PC-9 (cell line): ENCODE results near the gene TMEM87A. TPM values are rescaled to one million over a fixed set of nuclear protein-coding genes. Genes with fewer than 3 reads are reported as not detected.

Experiments used
- BruUV-seq: library from RNA; stranded (reverse); fragments of 400-500 nt; replicated peaks from 2 replicates; lab custom pipeline; 2021; lab: Mats Ljungman, UMichigan
- CTCF ChIA-PET: fragments of 300-600 bp; sonication (Branson Sonifier 250); formaldehyde crosslinking; loops from one replicate; lab custom pipeline; 2022; ENCODE audit warnings: antibody characterized with exemption; lab: Charles Lee
- POLR2A ChIA-PET: fragments of 300-600 bp; sonication (Branson Sonifier 250); formaldehyde crosslinking; loops from one replicate; lab custom pipeline; 2022; ENCODE audit warnings: antibody characterized with exemption; ENCODE audit not compliant: unreplicated experiment; lab: Charles Lee
- DNase-seq, 2 experiments: peaks; one replicate each; pipeline versions ENCODE4 v3.0.0 to v3.0.0-alpha.2; 2015 to 2022; ENCODE audit warnings: mixed read lengths in 1 of 2
- H2AFZ ChIP-seq: fragments of 200-600 bp; sonication (generic); 2 replicates; pipeline ENCODE4 v1.8.1; 2017; ENCODE audit warnings: antibody characterized with exemption
- H3F3A ChIP-seq: fragments of 200-600 bp; sonication (generic); 2 replicates; pipeline ENCODE4 v1.8.1; 2017; ENCODE audit warnings: antibody characterized with exemption, mild to moderate bottlenecking, low read depth; ENCODE audit not compliant: insufficient read depth
- H3K27ac ChIP-seq: fragments of 200-600 bp; sonication (generic); 2 replicates; pipeline ENCODE4 v1.6.1; 2016; ENCODE audit warnings: mixed run types
- H3K27me3 ChIP-seq: fragments of 200-600 bp; sonication (generic); 2 replicates; pipeline ENCODE4 v1.6.1; 2016; ENCODE audit warnings: low read depth, mixed run types; ENCODE audit not compliant: insufficient read depth
- H3K36me3 ChIP-seq: fragments of 200-600 bp; sonication (generic); 2 replicates; pipeline ENCODE4 v1.6.1; 2016; ENCODE audit warnings: low read depth, mixed run types
- H3K4me1 ChIP-seq: fragments of 200-600 bp; sonication (generic); replicated peaks from 2 replicates; pipeline ENCODE4 v1.6.1; 2016; ENCODE audit warnings: mixed run types; ENCODE audit not compliant: insufficient read depth
- H3K4me2 ChIP-seq: fragments of 200-600 bp; sonication (generic); 2 replicates; pipeline ENCODE4 v1.6.1; 2017; ENCODE audit warnings: mixed run types
- H3K4me3 ChIP-seq: fragments of 200-600 bp; sonication (generic); 2 replicates; pipeline ENCODE4 v1.6.1; 2016; ENCODE audit warnings: mixed run types
- H3K79me2 ChIP-seq: fragments of 200-600 bp; sonication (generic); 2 replicates; pipeline ENCODE4 v1.6.1; 2017; ENCODE audit warnings: low read depth, mixed run types
- H3K9me2 ChIP-seq: fragments of 200-600 bp; sonication (generic); 2 replicates; pipeline ENCODE4 v1.8.1; 2017; ENCODE audit warnings: mild to moderate bottlenecking; ENCODE audit not compliant: insufficient read depth
- H3K9me3 ChIP-seq: fragments of 200-600 bp; sonication (generic); 2 replicates; pipeline ENCODE4 v1.8.1; 2016; ENCODE audit warnings: low read depth; ENCODE audit not compliant: insufficient read depth
- H4K20me1 ChIP-seq: fragments of 200-600 bp; sonication (generic); 2 replicates; pipeline ENCODE4 v1.8.1; 2017; ENCODE audit not compliant: insufficient read depth
- CTCF ChIP-seq: fragments of 200-600 bp; sonication (generic); conservative IDR thresholded peaks from 2 replicates; pipeline ENCODE4 v1.6.1; 2017; ENCODE audit warnings: mixed run types, antibody characterized with exemption, mild to moderate bottlenecking, moderate library complexity
- EZH2 ChIP-seq: fragments of 200-600 bp; sonication (generic); IDR thresholded peaks from 2 replicates; pipeline ENCODE4 v1.8.0; 2017; ENCODE audit warnings: antibody characterized with exemption, low read depth
- intact Hi-C: fragments of 100-400 bp; cut with micrococcal nuclease; formaldehyde crosslinking; loops from one replicate; pipeline ENCODE4 v1.10.0; 2022; ENCODE audit not compliant: unreplicated experiment
- total RNA-seq: library from RNA; stranded (reverse); gene quantifications from 2 replicates; pipeline ENCODE4 v1.2.3, GENCODE V29; 2021

TMEM87A gene
- total RNA-seq, 1 experiment from 2014 or later = 45.1 TPM

- no peak overlapping the region for H3K27ac ChIP-seq
- ChIA-PET CTCF (no interaction called here), POLR2A (no interaction called here)
- no peak for DNase-seq
- H3K4me3 ChIP-seq = no peak overlapping the region
- no peaks in the 10 kb centered on the region for H3K79me2 ChIP-seq
- H3F3A ChIP-seq = no peaks in the 10 kb centered on the region
- no peaks in the 10 kb centered on the region for H4K20me1 ChIP-seq
- no peaks in the 10 kb centered on the region for H3K27me3 ChIP-seq
- intact Hi-C loops = no loop called here
- no peaks in the 10 kb centered on the region for H3K9me2 ChIP-seq
- H2AFZ ChIP-seq = no peak overlapping the region
- TF ChIP-seq EZH2 (no peak), CTCF (no peak)
- H3K4me2 ChIP-seq = no peak overlapping the region
- H3K9me3 ChIP-seq = no peaks in the 10 kb centered on the region
- H3K4me1 ChIP-seq = 0 out of 2 replicates have a peak, but pooled peaks cover 6% of the 10 kb centered on the region
- no peaks in the 10 kb centered on the region for H3K36me3 ChIP-seq
- no TSS peak for BruUV-seq
Measured at GRCh38 chr15:42284551-42284950, 11.3 kb upstream of the TMEM87A start.

GRCh38 chr15:42283671-42284070, 10.4 kb upstream of the TMEM87A start:
- H3K27me3 ChIP-seq = no peaks in the 10 kb centered on the region
- ChIA-PET POLR2A (no interaction called here), CTCF (no interaction called here)
- no TSS peak for BruUV-seq
- H3K4me2 ChIP-seq = no peak overlapping the region
- no peaks in the 10 kb centered on the region for H3F3A ChIP-seq
- no peak overlapping the region for H3K4me3 ChIP-seq
- H3K9me3 ChIP-seq = no peaks in the 10 kb centered on the region
- intact Hi-C loops = no loop called here
- no peaks in the 10 kb centered on the region for H3K36me3 ChIP-seq
- 0 out of 2 replicates have a peak, but pooled peaks cover 6% of the 10 kb centered on the region for H3K4me1 ChIP-seq
- no peaks in the 10 kb centered on the region for H3K9me2 ChIP-seq
- no peak overlapping the region for H2AFZ ChIP-seq
- H3K27ac ChIP-seq = no peak overlapping the region
- no peak for DNase-seq
- TF ChIP-seq EZH2 (no peak), CTCF (no peak)
- no peaks in the 10 kb centered on the region for H4K20me1 ChIP-seq
- H3K79me2 ChIP-seq = no peaks in the 10 kb centered on the region

GRCh38 chr15:42282926-42283325, 9.7 kb upstream of the TMEM87A start:
- H3K4me3 ChIP-seq = no peak overlapping the region
- H3K27ac ChIP-seq = no peak overlapping the region
- no peak for DNase-seq
- POLR2A ChIA-PET = no interaction called here
- no peaks in the 10 kb centered on the region for H3K9me3 ChIP-seq
- H3K4me1 ChIP-seq = 0 out of 2 replicates have a peak, but pooled peaks cover 6% of the 10 kb centered on the region
- H3K36me3 ChIP-seq = no peaks in the 10 kb centered on the region
- CTCF ChIA-PET = no interaction called here
- TF ChIP-seq CTCF = no peak
- no peak for TF ChIP-seq EZH2
- H4K20me1 ChIP-seq = no peaks in the 10 kb centered on the region
- H3K4me2 ChIP-seq = no peak overlapping the region
- no peaks in the 10 kb centered on the region for H3K27me3 ChIP-seq
- H3K79me2 ChIP-seq = no peaks in the 10 kb centered on the region
- intact Hi-C loops = no loop called here
- no peak overlapping the region for H2AFZ ChIP-seq
- no peaks in the 10 kb centered on the region for H3K9me2 ChIP-seq
- BruUV-seq = no TSS peak
- no peaks in the 10 kb centered on the region for H3F3A ChIP-seq
